HEK293T (cell line): Measurements from ENCODE around the gene HMGCR.

ENCODE experiments used
- ARNT ChIP-seq: fragments of 450-650 bp; IDR thresholded peaks from 2 replicates; pipeline ENCODE4 v1.6.1; 2017; ENCODE audit warnings: mild to moderate bottlenecking
- FOXA1 ChIP-seq: fragments of 450-650 bp; IDR thresholded peaks from 2 replicates; pipeline ENCODE4 v1.6.1; 2016; ENCODE audit warnings: mild to moderate bottlenecking
- HDGF ChIP-seq: fragments of 450-650 bp; IDR thresholded peaks from 2 replicates; pipeline ENCODE4 v1.6.1; 2017; ENCODE audit warnings: antibody characterized with exemption, borderline replicate concordance

DNA sequence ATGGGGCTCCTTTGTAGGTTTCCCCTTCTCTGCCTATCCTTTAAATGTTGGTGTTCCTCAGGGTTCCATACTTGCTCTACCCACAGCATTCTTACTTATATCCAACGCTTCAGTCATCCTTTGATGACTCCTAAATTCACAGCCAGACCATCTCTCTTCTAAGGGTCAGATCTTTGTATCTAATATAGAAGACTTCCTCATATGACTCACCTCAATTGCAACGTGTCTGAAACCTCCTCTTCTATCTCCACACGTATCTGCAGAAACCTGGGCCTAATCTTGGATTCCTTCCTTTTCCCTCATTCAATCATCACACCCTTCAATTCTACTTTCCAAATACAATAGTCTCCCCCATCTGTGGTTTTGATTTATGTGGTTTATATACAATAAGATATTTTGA, 68.3 kb downstream of the HMGCR start:
- TF ChIP-seq FOXA1 (no peak), HDGF (no peak), ARNT (no peak)
